ENCODE measurements around the gene KIF3B. TPM values are rescaled to one million over a fixed set of nuclear protein-coding genes. Genes with fewer than 3 reads are reported as not detected.
"Not testable (repeated sequence)": the region's sequence is repeated elsewhere in the genome, so short reads cannot be mapped to it uniquely, and the experiment has no call there.

Gene KIF3B
- total RNA-seq, 2 donors from 2014 or later: 13.4 to 14.4 TPM

GRCh38 chr20:32315891-32316290 is 38.4 kb downstream of the KIF3B start:
- no peak overlapping the region for H3K27ac Mint-ChIP-seq
- H3K9me3 ChIP-seq (ENCODE audit: control insufficient read depth, low read length, poor library complexity, severe bottlenecking): no peaks in the 10 kb centered on the region
- H3K4me1 Mint-ChIP-seq: peaks cover 13% of the 10 kb centered on the region
- no peak for ATAC-seq
- H3K27me3 Mint-ChIP-seq: no peaks in the 10 kb centered on the region
- DNase-seq: no peak
- peaks cover 4% of the 10 kb centered on the region for H3K36me3 Mint-ChIP-seq (ENCODE audit: low read depth)
- no peak overlapping the region for H3K4me3 Mint-ChIP-seq

- H3K9me3 ChIP-seq (ENCODE audit: control insufficient read depth, low read length, poor library complexity, severe bottlenecking): no peaks in the 10 kb centered on the region
- H3K4me1 Mint-ChIP-seq: peaks cover 14% of the 10 kb centered on the region
- DNase-seq (no peak), ATAC-seq (no peak)
- no peaks in the 10 kb centered on the region for H3K27me3 Mint-ChIP-seq
- H3K27ac Mint-ChIP-seq: no peak overlapping the region
- peaks cover 3% of the 10 kb centered on the region for H3K36me3 Mint-ChIP-seq (ENCODE audit: low read depth)
- no peak overlapping the region for H3K4me3 Mint-ChIP-seq
Measured at GRCh38 chr20:32316667-32317066, 39.2 kb downstream of the KIF3B start.

GRCh38 chr20:32319100-32319499 is 41.6 kb downstream of the KIF3B start:
- H3K27ac Mint-ChIP-seq: no peak overlapping the region
- no peaks in the 10 kb centered on the region for H3K27me3 Mint-ChIP-seq
- no peak overlapping the region for H3K4me3 Mint-ChIP-seq
- DNase-seq (no peak), ATAC-seq (no peak)
- H3K36me3 Mint-ChIP-seq (ENCODE audit: low read depth): peaks cover 3% of the 10 kb centered on the region
- peaks cover 10% of the 10 kb centered on the region for H3K4me1 Mint-ChIP-seq
- H3K9me3 ChIP-seq (ENCODE audit: control insufficient read depth, low read length, poor library complexity, severe bottlenecking): no peaks in the 10 kb centered on the region

DNA sequence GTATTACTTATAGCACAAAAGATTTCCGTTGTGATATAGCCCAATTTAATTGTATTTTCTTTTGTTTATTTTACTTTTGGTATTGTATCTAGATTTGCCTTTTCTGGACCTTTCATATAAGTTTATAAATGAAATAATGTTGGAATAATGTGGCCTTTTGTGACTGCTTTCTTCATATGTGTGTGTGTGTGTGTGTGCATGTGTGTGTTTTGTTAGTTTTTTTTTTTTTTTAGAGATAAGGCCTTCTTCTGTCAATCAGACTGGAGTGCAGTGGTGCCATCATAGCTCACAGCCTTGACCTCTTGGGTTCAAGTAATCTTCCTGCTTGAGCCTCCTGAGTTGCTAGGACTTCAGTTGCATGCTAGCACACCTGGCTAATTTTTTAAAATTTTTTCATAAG is 42.9 kb downstream of the KIF3B start:
- no peak overlapping the region for H3K4me3 Mint-ChIP-seq
- no peak for ATAC-seq
- H3K27ac Mint-ChIP-seq: no peak overlapping the region

DNA sequence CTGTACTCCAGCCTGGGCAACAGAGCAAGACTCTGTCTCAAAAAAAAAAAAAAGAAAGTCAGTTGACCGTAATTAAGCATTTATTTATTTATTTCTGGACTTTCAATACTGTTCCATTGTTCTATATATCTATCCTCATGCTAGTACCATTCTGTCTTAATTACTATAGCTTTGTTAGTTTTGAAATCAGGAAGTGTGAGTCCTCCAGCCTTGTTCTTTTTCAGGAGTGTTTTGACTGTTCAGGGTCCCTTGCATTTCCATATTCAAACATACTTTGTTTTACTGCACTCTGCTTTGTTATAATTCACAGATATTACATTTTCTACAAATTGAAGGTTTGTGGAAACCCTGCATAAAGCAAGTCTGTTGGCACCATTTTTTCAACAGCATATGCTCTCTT is 43.9 kb downstream of the KIF3B start:
- peaks cover 3% of the 10 kb centered on the region for H3K4me1 Mint-ChIP-seq
- no peak for ATAC-seq
- H3K27me3 Mint-ChIP-seq: no peaks in the 10 kb centered on the region
- no peak overlapping the region for H3K4me3 Mint-ChIP-seq
- DNase-seq: no peak
- H3K36me3 Mint-ChIP-seq (ENCODE audit: low read depth): peaks cover 3% of the 10 kb centered on the region
- no peaks in the 10 kb centered on the region for H3K9me3 ChIP-seq (ENCODE audit: control insufficient read depth, low read length, poor library complexity, severe bottlenecking)
- H3K27ac Mint-ChIP-seq: no peak overlapping the region

More for the DNA sequence above, 42.9 kb downstream of the KIF3B start:
- Mint-ChIP-seq H3K36me3 (ENCODE audit: low read depth) (peaks cover 3% of the 10 kb centered on the region), H3K27me3 (no peaks in the 10 kb centered on the region), H3K4me1 (peaks cover 3% of the 10 kb centered on the region)
- DNase-seq: no peak
- no peaks in the 10 kb centered on the region for H3K9me3 ChIP-seq (ENCODE audit: control insufficient read depth, low read length, poor library complexity, severe bottlenecking)

GRCh38 chr20:32322260-32322659 is 44.8 kb downstream of the KIF3B start:
- not testable (repeated sequence) for H3K9me3 ChIP-seq (ENCODE audit: control insufficient read depth, low read length, poor library complexity, severe bottlenecking); ATAC-seq; H3K27ac Mint-ChIP-seq; H3K4me3 Mint-ChIP-seq; H3K4me1 Mint-ChIP-seq; H3K36me3 Mint-ChIP-seq (ENCODE audit: low read depth); DNase-seq; H3K27me3 Mint-ChIP-seq

DNA sequence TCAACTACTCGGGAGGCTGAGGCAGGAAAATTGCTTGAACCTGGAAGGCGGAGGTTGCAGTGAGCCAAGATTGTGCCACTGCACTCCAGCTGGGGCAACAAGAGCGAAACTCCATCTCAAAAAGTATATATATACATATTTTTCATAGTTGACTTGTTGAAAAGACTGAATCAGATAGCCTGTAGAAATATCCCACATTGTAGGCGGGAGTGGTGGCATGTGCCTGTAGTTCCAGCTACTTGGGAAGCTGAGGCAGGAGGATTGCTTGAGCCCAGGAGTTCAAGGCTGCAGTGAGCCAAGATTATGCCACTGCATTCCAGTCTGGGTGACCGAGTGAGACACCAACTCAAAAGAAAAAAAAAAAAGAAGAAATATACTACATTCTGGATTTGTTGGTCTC is 46.3 kb downstream of the KIF3B start:
- H3K27ac Mint-ChIP-seq; H3K9me3 ChIP-seq (ENCODE audit: control insufficient read depth, low read length, poor library complexity, severe bottlenecking); H3K27me3 Mint-ChIP-seq; H3K4me3 Mint-ChIP-seq; DNase-seq; H3K4me1 Mint-ChIP-seq; ATAC-seq; H3K36me3 Mint-ChIP-seq (ENCODE audit: low read depth): not testable (repeated sequence)

GRCh38 chr20:32325706-32326503 is 48.5 kb downstream of the KIF3B start:
- ATAC-seq: no peak
- Mint-ChIP-seq H3K36me3 (ENCODE audit: low read depth) (peaks cover 4% of the 10 kb centered on the region), H3K27ac (no peak overlapping the region)

GRCh38 chr20:32326504-32326845 is 49.0 kb downstream of the KIF3B start:
- ATAC-seq: no peak
- Mint-ChIP-seq H3K27me3 (no peaks in the 10 kb centered on the region), H3K4me3 (no peak overlapping the region), H3K27ac (peak overlapping the region; percentile 39), H3K36me3 (ENCODE audit: low read depth) (peaks cover 4% of the 10 kb centered on the region), H3K4me1 (no peaks in the 10 kb centered on the region)
- DNase-seq: no peak
- H3K9me3 ChIP-seq (ENCODE audit: control insufficient read depth, low read length, poor library complexity, severe bottlenecking): no peaks in the 10 kb centered on the region

More at GRCh38 chr20:32325706-32326503, 48.5 kb downstream of the KIF3B start:
- H3K9me3 ChIP-seq (ENCODE audit: control insufficient read depth, low read length, poor library complexity, severe bottlenecking): no peaks in the 10 kb centered on the region
- Mint-ChIP-seq H3K4me3 (no peak overlapping the region), H3K4me1 (peaks cover under 1% of the 10 kb centered on the region), H3K27me3 (no peaks in the 10 kb centered on the region)
- no peak for DNase-seq

GRCh38 chr20:32327087-32327681 is 49.7 kb downstream of the KIF3B start:
- no peaks in the 10 kb centered on the region for H3K27me3 Mint-ChIP-seq
- peak overlapping the region; percentile 39 for H3K27ac Mint-ChIP-seq
- no peaks in the 10 kb centered on the region for H3K9me3 ChIP-seq (ENCODE audit: control insufficient read depth, low read length, poor library complexity, severe bottlenecking)
- H3K36me3 Mint-ChIP-seq (ENCODE audit: low read depth): peaks cover 6% of the 10 kb centered on the region
- H3K4me3 Mint-ChIP-seq: no peak overlapping the region
- ATAC-seq: no peak
- peaks cover 4% of the 10 kb centered on the region for H3K4me1 Mint-ChIP-seq
- no peak for DNase-seq

DNA sequence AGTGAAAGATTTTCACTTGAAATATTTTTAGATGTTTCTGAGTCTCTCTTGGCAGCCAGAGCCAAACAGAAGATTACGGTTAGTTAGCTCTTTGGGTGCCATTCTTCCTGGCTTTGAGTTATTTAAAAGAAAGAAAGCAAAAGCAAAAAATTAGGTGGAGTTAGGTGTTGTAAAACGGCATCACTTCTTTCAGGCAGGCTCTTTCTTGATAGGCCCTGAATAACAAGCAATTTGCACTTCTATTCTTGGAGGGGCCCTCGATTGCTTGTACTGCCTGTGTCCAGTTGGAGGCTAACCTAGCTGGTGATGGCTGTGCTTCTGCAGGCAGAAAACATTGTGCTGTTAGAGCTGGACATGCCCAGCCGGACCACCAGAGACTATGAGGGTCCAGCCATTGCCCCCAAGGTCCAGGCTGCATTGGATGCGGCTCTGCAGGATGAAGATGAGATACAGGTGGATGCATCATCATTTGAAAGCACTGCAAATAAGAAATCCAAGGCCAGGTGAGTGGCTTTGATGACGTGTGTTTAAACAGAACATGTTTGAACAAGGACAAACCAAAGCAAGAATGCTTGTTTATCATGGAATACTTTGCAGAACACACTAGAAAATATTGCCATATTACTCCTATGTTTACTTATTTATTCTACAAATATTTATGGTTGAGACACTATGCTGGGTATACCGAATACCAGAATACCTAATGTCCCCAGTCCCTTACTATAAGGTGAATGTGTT is 52.5 kb downstream of the KIF3B start:
- Mint-ChIP-seq H3K27ac (no peak overlapping the region), H3K4me3 (no peak overlapping the region), H3K27me3 (no peaks in the 10 kb centered on the region), H3K4me1 (peaks cover 25% of the 10 kb centered on the region), H3K36me3 (ENCODE audit: low read depth) (peaks cover 7% of the 10 kb centered on the region)
- H3K9me3 ChIP-seq (ENCODE audit: control insufficient read depth, low read length, poor library complexity, severe bottlenecking): no peaks in the 10 kb centered on the region
- no peak for ATAC-seq
- no peak for DNase-seq

DNA sequence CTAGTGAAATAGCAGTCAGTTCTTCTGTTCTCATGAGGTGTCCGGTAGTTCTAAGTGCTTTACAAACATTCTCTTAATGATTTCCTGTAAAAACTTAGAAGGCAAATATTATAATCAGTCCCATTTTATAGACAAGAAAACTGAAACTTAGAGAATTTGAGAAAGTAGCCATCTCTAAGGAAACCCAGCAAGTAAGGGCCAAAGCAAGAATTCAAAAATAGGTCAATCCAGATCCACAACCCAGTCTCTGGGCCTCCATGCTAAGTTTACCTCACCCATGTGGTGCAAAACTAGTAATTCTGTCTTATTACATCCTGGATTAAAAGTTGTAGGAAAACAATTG is 53.1 kb downstream of the KIF3B start:
- DNase-seq (no peak), ATAC-seq (no peak)
- Mint-ChIP-seq H3K27me3 (no peaks in the 10 kb centered on the region), H3K27ac (no peak overlapping the region), H3K4me1 (peaks cover 25% of the 10 kb centered on the region), H3K36me3 (ENCODE audit: low read depth) (peaks cover 7% of the 10 kb centered on the region), H3K4me3 (no peak overlapping the region)
- no peaks in the 10 kb centered on the region for H3K9me3 ChIP-seq (ENCODE audit: control insufficient read depth, low read length, poor library complexity, severe bottlenecking)

DNA sequence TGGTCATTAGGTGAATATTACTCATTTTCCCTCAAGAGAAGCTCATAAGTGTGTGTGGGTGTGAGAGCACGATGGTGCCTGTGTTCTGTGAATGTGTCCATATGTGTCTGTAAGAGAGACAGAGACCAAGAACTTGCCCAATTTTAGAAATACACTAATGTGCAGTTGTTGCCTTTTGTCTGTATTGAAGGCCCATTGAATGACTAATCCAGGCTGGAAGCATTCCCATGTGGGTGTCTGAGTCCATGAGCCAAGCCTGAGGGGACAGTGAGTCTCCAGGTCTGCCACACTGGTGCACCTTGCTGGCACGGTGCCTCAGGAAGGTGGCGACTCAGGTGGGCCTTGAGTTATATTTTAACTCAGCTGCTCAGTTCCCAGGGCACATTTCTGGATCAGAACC is 55.2 kb downstream of the KIF3B start:
- Mint-ChIP-seq H3K27ac (peak overlapping the region; percentile 89), H3K4me3 (no peak overlapping the region), H3K4me1 (peaks cover 29% of the 10 kb centered on the region), H3K27me3 (no peaks in the 10 kb centered on the region), H3K36me3 (ENCODE audit: low read depth) (peaks cover 7% of the 10 kb centered on the region)
- ATAC-seq: no peak
- H3K9me3 ChIP-seq (ENCODE audit: control insufficient read depth, low read length, poor library complexity, severe bottlenecking): no peaks in the 10 kb centered on the region
- no peak for DNase-seq
